ENCODE measurements around the gene TENM4.

TENM4 gene

GRCh38 chr11:78762105-78762504, 678.7 kb downstream of the TENM4 start:
- DNase-seq: no peak

GRCh38 chr11:78759071-78759470, 681.8 kb downstream of the TENM4 start:
- DNase-seq: no peak

GRCh38 chr11:78753297-78753696, 687.5 kb downstream of the TENM4 start:
- no peak for DNase-seq

- DNase-seq: no peak
Observed at GRCh38 chr11:78752494-78752893, 688.3 kb downstream of the TENM4 start.

GRCh38 chr11:78748918-78749690, 691.7 kb downstream of the TENM4 start:
- DNase-seq: no peak

- no peak for DNase-seq
Observed at GRCh38 chr11:78744949-78745348, 695.9 kb downstream of the TENM4 start.

- DNase-seq: no peak
Observed at GRCh38 chr11:78744202-78744601, 696.6 kb downstream of the TENM4 start.

GRCh38 chr11:78742430-78742829, 698.4 kb downstream of the TENM4 start:
- no peak for DNase-seq

GRCh38 chr11:78741741-78742140, 699.1 kb downstream of the TENM4 start:
- DNase-seq: no peak

GRCh38 chr11:78740199-78741071, 700.4 kb downstream of the TENM4 start:
- DNase-seq: no peak

- no peak for DNase-seq
Observed at GRCh38 chr11:78737891-78738290, 702.9 kb downstream of the TENM4 start.

- no peak for DNase-seq
Observed at GRCh38 chr11:78737301-78737700, 703.5 kb downstream of the TENM4 start.

- no peak for DNase-seq
Observed at GRCh38 chr11:78735711-78736110, 705.1 kb downstream of the TENM4 start.

GRCh38 chr11:78733031-78733430, 707.8 kb downstream of the TENM4 start:
- no peak for DNase-seq

GRCh38 chr11:78732246-78732645, 708.6 kb downstream of the TENM4 start:
- DNase-seq: no peak

GRCh38 chr11:78731027-78731426, 709.8 kb downstream of the TENM4 start:
- no peak for DNase-seq

GRCh38 chr11:78730267-78730824, 710.5 kb downstream of the TENM4 start:
- DNase-seq: no peak

- no peak for DNase-seq
Observed at GRCh38 chr11:78727816-78728215, 713.0 kb downstream of the TENM4 start.

- DNase-seq: no peak
Observed at GRCh38 chr11:78725200-78725599, 715.6 kb downstream of the TENM4 start.

- DNase-seq: no peak
Observed at GRCh38 chr11:78722786-78723185, 718.0 kb downstream of the TENM4 start.

- DNase-seq: no peak
Observed at GRCh38 chr11:78720281-78720989, 720.4 kb downstream of the TENM4 start.

- no peak for DNase-seq
Observed at GRCh38 chr11:78717041-78717440, 723.8 kb downstream of the TENM4 start.

Measured in stimulated activated CD4-positive, alpha-beta T cell treated with anti-CD3 and anti-CD28 coated beads, Interleukin-4, amount 100 ng/mL, for 1 hour (primary cell).